Measurements from ENCODE around the gene ELFN2. TPM values are rescaled to one million over a fixed set of nuclear protein-coding genes. Genes with fewer than 3 reads are reported as not detected.
"Not testable (repeated sequence)": the region's sequence is repeated elsewhere in the genome, so short reads cannot be mapped to it uniquely, and the experiment has no call there.

The ELFN2 gene
- total RNA-seq, 6 experiments from 2014 or later = 1.2 to 5.8 (median 1.4) TPM

DNA sequence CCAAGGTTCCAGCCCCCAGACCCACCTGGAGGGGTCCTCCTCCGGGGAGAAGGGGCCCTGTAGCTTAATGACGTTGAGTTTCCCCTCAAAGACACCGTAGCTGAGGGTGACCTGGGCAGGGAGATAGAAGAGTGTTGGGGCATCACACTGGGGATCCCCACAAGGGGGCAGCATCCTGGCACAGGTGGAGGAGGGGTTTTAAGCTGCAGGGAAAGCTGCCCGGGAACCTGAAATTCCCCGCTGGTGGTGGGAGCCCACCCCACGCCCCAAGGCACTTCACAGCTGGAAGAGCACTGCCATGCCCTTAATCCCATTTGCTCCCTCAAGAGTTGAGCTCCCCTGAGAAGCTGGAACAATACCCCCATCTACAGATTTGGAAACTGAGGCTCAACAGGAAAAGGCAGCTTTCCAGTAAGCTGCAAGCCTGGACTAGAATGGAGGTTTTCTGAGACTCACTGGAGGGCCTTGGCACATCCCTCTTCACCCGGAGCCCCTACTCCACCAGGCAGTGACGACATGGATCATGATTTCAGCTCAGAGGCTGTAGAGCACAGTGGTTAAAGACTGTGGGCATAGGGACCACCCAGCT, 45.2 kb upstream of the ELFN2 start:
- Mint-ChIP-seq H3K27me3 (ENCODE audit: insufficient read depth) (peaks cover 29% of the 10 kb centered on the region), H3K4me3 (no peak overlapping the region), H3K36me3 (ENCODE audit: low read depth) (no peaks in the 10 kb centered on the region), H3K27ac (no peak overlapping the region), H3K9me3 (no peaks in the 10 kb centered on the region), H3K4me1 (ENCODE audit: low read depth) (no peaks in the 10 kb centered on the region; the same call in 1 of the 2 replicates)
- TF ChIP-seq, protein P1, sequence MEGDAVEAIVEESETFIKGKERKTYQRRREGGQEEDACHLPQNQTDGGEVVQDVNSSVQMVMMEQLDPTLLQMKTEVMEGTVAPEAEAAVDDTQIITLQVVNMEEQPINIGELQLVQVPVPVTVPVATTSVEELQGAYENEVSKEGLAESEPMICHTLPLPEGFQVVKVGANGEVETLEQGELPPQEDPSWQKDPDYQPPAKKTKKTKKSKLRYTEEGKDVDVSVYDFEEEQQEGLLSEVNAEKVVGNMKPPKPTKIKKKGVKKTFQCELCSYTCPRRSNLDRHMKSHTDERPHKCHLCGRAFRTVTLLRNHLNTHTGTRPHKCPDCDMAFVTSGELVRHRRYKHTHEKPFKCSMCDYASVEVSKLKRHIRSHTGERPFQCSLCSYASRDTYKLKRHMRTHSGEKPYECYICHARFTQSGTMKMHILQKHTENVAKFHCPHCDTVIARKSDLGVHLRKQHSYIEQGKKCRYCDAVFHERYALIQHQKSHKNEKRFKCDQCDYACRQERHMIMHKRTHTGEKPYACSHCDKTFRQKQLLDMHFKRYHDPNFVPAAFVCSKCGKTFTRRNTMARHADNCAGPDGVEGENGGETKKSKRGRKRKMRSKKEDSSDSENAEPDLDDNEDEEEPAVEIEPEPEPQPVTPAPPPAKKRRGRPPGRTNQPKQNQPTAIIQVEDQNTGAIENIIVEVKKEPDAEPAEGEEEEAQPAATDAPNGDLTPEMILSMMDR (IDR thresholded peaks at IDR 0.05) = peak; percentile 84
- no peak for DNase-seq

DNA sequence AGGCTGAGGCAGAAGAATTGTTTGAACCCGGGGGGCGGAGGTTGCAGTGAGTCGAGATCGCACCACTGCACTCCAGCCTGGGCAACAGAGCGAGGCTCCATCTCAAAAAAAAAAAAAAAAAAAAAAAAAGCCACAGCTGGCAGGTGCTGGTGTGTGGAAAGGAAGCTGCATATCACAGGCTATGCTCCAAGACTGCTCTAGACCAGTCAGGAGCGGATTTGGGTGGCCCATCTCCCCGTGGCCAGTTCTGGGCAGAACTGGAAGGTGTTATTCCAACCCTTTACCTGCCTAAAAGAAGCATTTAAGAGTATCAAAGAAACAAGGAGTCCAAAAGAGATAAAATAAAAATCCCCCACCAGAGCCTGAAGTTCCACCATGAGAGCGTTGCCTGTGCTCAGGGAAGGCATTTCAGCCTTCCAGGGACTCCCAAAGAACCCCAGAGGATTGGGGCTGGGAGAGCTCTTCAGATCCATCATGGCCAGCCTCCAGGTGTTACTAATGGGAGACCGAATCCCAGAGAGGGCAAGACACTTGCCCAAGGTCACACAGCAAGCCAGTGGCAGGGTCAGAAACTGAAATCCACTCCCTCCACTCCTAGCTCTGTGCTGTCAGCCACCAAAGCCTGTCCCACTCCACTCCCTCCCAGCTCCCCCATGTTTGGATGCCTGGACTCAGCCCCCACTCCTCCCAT, 44.6 kb upstream of the ELFN2 start:
- TF ChIP-seq, protein P1 (IDR thresholded peaks at IDR 0.05) = no peak
- Mint-ChIP-seq H3K27ac (no peak overlapping the region), H3K4me3 (no peak overlapping the region), H3K27me3 (ENCODE audit: insufficient read depth) (peaks cover 34% of the 10 kb centered on the region), H3K9me3 (no peaks in the 10 kb centered on the region), H3K4me1 (ENCODE audit: low read depth) (no peaks in the 10 kb centered on the region; the same call in 1 of the 2 replicates), H3K36me3 (ENCODE audit: low read depth) (no peaks in the 10 kb centered on the region)
- no peak for DNase-seq

DNA sequence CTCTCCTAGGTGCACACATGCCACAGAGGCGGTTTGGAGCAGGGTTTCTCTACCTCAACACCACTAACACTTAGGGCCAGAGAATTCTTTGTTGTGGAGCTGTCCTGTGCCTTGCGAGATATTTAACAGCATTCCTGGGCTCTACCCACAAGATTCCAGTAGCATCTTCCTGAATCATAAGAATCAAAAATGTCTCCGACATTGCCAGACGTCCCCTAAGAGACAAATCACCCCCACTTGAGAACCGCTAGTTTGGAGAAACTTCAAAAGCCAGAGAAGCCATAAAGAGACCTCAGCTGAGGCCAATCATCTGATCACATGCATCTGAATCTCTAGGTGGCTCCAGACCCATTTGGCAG, 42.8 kb upstream of the ELFN2 start:
- Mint-ChIP-seq H3K9me3 (no peaks in the 10 kb centered on the region), H3K4me3 (no peak overlapping the region), H3K27ac (no peak overlapping the region), H3K27me3 (ENCODE audit: insufficient read depth) (peaks cover 38% of the 10 kb centered on the region), H3K36me3 (ENCODE audit: low read depth) (no peaks in the 10 kb centered on the region), H3K4me1 (ENCODE audit: low read depth) (no peaks in the 10 kb centered on the region; the same call in 1 of the 2 replicates)
- TF ChIP-seq, protein P1 (IDR thresholded peaks at IDR 0.05) = no peak
- no peak for DNase-seq

DNA sequence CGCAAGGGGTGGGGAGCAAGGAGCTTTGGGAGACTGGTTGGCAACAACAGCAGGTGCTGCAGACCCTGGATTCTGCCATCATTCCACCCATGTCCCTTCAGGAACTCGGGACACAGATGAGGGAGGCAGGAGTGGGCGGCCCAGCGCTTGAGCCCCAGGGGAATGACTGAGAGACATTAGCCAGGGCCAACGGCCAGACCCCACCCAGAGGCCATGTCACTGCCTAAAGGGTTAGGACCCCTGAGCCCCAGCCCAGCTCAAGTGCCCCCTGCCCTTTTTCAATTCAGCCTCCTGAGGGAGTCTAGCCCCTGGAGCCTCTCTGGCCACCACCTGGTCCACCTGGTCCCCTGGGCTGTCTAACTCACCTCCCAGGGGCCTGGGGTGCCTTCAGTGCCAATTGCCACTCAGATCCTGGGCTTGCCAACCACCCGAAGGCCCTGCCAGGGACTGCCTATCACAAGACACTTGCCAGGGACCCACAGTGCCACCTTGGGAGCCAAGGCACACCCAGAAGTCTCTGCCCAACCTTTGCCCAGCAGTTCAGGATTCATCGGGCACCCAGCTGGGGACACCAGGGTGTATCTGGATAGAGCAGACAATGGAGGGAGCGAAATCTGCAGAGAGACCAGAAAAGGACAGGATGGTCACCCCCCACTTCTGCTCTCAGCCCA, 42.3 kb upstream of the ELFN2 start:
- TF ChIP-seq, protein P1 (IDR thresholded peaks at IDR 0.05) = no peak
- Mint-ChIP-seq H3K9me3 (no peaks in the 10 kb centered on the region), H3K4me3 (no peak overlapping the region)

DNA sequence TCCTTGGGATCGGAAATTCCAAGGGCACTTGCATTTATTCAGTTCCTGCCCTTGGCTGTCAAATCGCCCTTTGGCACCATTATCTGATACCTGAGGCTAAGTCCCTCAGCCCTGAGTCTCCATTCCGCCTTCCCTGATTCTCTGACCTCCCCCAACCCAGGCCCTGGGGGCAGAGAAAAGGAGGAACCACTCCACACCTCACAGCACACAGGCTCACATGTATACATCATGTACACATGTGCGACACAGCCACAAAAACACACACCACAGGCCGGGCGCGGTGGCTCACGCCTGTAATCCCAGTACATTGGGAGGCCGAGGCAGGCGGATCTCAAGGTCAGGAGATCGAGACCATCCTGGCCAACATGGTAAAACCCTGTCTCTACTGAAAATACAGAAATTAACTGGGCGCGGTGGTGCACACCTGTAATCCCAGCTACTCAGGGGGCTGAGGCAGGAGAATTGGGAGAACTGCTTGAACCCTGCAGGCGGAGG, 41.0 kb upstream of the ELFN2 start:
- H3K9me3 Mint-ChIP-seq; H3K36me3 Mint-ChIP-seq (ENCODE audit: low read depth); H3K27ac Mint-ChIP-seq; H3K4me3 Mint-ChIP-seq; DNase-seq; H3K4me1 Mint-ChIP-seq (ENCODE audit: low read depth): not testable (repeated sequence)
- peaks cover 34% of the 10 kb centered on the region for H3K27me3 Mint-ChIP-seq (ENCODE audit: insufficient read depth)

More for the DNA sequence above, 42.3 kb upstream of the ELFN2 start:
- Mint-ChIP-seq H3K36me3 (ENCODE audit: low read depth) (no peaks in the 10 kb centered on the region), H3K27ac (no peak overlapping the region), H3K4me1 (ENCODE audit: low read depth) (no peaks in the 10 kb centered on the region; the same call in 1 of the 2 replicates), H3K27me3 (ENCODE audit: insufficient read depth) (peaks cover 34% of the 10 kb centered on the region)
- DNase-seq = no peak
